NCI-H345 (cell line): ENCODE measurements around the gene DLG2.
"Not testable (repeated sequence)": the region's sequence is repeated elsewhere in the genome, so short reads cannot be mapped to it uniquely, and the experiment has no call there.

ENCODE experiments used
- DNase-seq: peaks from one replicate; lab custom pipeline; 2025; lab: John Stamatoyannopoulos, UW

DLG2 gene

DNA sequence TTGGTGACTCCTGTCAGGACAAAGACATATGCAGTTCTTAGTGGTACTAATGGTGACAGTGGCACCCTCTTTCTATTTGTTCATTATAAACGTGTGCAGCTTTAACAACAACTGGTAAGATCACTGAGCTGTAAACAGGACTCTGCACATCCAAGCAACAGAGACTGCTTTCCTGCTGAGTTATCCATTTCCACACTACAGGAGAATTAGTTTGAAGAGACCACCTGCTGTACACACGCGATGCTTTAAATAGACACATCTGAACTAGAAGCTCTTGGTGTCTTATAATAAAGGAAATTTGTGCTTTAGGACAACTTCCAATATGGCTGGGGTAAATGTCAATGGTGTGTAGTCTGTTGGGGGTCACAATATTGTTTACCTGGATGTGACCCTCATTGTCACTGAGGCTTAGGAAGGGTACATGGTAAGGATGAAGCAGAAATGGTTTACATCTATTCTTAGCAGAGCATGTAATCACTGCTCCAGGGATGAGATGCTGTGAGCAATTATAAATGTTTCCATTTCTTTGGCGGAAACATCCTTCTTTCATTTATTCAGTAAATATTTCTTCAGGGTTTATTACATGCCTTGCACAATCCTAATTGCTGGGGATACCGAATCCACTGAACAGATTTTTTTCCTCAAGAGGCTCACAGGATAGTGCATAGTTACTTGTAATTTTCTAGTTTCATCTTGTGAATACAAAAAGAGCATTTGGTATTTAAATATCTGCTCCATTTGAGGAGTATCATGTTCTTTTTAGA, 1987.0 kb downstream of the DLG2 start:
- DNase-seq: peak; percentile 91

DNA sequence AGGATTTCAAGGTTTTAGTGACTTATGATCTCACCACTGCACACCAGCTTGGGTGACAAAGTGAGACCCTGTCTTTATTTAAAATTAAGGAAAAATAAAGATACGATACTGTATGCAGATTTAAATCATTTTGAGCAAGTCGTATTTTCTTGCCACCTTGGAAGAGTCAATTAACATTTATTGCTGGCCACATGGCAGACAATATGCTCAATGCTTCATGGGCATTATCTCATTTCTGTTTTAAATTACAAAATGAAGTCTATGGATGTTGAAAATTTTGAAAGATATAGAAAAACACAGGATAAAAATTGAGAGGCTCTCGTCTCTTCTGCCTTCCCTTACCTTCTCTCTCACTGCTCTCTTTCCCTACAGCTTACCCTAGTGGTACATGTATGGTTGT, 1992.0 kb downstream of the DLG2 start:
- no peak for DNase-seq

DNA sequence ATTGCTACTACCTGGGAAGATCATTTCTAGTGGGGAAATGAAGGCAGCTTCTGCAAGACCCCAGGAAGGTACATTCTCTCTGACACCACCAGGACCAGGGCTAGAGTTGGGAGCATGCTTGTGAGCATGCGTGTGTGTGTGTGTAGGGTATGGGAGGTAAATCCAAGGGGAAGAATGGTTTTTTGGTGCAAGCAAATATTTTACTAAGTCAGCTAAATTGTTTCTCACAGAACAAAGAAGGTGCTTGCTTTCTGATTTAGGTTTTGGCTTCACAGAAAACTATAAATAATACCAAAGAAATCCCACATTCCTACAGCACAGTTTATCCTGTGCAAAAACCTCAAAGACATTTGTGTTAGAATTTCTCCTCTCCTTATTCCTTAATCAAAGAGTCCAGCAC, 1996.9 kb downstream of the DLG2 start:
- no peak for DNase-seq

DNA sequence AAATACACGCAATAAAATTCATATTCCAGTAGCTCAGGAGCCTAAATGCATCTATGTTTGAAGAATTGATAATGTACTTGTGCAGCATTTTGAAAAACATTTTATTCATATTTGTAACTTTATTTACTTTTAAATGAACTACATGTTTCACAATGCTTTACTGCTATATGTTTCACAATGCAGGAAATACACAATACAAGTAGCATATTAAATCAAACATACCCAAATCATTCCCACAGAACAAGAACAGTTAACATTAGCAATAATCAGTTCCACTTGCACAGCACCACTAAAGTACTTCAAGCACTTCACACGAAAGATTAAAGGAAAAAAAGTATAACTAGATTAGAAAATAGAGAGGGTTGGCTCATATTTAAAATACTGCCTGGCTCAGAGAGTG, 1997.4 kb downstream of the DLG2 start:
- DNase-seq: no peak

DNA sequence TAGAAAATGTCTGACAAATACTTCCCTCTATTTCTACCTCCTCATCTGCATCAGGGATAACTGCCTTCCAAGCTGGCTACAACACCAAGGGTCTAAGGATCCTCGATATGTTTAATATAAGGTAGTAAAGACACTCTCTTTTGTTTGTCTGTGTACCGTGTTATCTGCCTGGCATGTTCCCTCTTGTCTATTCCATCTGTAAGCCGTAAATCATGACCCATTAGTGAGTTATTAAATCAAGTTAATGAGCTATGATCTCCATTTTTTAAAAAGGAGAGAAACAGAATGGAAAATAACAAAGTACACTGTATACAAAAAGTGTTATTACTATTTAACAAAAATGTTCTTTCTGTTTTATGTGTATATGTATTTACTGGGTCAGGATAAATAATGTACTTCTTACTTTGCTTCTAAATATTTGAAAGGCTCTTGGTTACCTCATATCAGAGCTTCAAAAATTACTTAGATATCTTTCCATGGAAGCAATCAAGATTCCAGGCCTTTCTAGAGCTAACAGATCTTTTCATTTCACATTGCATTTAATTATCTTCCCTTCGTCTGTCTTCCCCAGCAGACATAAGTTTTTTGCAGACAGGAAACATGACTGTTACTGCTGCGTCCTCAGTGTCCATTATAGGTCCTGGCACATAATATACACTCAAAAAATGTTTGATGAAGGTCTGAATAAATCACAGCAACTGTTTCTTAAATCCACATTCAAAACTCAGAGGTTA, 1998.4 kb downstream of the DLG2 start:
- DNase-seq: peak; percentile 20

DNA sequence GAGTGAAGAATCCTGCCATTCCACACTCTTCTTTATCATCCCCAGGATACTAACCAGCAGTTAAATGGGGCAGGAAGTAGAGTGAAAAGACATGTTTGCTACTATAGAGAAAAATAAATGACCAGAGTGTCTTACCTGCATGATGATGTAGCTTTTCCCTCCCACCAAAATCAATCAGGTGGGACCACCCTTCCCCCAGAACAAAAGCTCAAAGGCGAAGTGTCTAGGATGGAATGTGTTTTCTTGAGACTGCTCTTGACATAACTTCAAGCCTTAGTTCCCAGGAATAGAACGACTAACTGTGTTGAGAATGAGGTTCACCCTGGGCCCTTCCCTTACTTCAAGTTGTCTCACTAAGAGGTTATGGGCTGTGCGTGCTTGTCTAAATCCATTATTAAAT, 2001.8 kb downstream of the DLG2 start:
- no peak for DNase-seq

DNA sequence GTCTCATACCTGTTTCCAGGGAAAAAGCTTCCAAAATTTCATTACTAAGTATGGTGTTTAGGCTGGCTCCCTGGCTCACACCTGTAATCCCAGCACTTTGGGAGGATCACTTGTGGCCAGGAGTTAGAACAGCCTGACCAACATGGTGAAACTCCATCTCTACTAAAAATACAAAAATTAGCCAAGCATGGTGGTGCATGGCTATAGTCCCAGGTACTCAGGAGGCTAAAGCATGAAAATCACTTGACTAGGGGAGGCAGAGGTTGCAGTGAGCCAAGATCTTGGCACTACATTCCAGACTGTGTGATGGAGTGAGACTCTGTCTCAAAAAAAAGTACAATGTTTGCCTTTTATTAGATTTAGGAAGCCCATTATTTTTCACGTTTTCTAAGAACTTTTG, 2009.5 kb downstream of the DLG2 start:
- DNase-seq: no peak

DNA sequence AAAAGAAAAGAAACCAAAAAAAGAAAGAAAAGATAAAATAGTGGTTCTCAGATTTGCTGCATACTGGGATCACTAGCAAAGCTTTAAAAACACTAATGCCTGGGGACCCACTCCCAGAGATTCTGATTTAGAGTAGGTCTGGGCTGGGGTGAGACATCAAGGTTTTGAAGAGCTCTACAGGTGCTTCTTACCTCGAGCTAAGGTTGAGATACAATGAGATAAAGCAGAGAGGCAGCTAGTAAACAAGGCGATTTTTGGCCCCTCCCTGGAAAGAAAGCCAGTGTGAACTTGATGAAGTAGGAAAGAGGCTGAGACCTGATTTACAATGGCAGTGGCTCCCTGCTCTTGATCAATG, 2013.4 kb downstream of the DLG2 start:
- peak; percentile 10 for DNase-seq

DNA sequence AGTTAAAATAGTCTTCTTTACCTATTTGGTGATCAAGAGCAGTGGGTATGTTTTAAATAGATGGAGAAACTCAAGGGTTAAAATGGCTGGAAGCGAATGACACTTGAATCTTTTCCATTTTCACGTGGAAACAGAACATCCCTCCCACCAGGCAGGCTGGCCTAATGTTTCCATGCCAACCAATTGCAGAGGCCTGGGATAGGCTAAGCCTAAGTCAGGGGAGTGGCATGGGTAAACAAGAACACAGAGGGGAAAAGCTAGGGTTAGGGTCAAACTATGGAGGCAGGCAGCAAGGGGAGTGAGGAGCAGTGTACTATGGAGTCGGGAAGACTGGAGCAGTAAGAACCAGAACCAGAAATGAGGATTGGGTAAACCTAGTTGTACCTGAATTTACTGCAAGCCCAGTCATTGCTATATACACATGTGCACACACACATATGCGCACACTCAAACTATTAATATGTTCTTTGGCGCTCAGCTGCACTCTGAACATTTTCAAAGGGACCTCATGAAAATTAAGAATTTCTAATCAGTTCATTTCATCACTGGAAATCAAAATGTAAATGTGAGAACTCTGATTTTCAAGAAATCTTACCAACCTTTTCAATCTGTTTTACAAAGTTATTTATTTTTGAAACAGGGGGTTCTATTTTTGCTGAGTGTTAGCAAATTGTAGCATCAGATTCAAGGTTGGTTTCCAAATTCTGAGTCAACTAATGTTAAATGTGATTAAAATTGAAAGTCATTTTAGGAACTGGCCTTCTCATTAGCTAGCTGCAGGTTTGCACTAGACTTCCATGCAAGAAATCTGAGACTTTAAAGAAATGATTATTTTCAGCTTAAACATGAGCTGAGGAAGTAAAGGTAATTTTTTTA, 2014.0 kb downstream of the DLG2 start:
- peak; percentile 21 for DNase-seq

DNA sequence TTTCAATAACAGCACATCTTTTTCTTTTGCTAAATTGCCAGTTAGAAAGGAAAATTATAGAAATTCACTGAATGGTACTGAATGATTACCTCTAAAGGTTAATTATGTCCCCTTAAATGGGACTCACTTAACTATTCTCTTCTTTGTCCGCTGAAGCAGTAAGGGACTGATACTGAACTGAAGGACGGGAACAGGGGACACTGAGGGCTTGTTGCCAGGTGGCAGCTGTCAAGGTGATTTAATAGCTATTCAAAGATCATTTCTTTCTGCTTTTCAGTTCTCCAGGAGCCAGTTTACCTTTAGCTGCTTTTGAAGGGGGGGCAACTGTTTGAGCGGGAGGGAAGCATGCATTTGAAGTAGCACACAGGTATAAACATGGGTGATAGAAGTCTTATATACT, 2015.5 kb downstream of the DLG2 start:
- peak; percentile 75 for DNase-seq

DNA sequence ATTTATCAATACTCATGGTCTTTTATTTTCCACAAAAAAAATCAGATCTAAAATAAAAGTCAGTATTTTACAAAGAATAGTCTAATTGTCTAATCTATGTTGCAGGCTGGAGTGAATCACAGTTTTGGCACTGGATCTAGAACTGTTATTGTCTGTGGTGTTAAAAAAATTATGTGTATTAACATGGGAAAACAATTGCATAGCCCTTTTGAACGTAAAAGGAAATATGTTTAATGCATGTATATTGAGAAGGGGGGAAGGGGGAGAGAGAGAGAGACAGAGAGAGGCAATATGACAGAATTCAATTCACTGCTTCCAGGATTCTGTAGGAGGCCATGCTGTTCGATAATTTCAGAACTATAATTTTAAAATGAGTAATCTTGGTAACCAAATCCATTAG, 2016.1 kb downstream of the DLG2 start:
- DNase-seq: no peak

DNA sequence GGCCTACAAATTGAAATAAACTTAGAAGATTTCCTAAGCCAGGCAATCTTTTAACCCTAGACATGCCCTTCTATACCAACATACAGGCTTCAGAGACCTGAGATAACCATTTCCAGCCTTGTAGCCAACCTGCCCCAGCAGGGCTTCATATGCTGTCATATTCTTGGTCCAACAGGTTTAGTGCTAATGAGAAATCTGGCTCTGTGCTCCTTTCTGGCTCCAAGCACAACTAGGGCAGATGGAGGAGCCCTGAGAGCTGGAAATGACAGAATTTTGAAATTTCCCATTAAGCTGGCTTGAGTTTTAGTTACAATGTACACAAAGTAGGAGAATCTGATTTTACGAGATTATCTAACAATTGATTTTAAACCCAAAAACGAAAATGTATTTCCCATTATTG, 2018.0 kb downstream of the DLG2 start:
- DNase-seq: no peak

DNA sequence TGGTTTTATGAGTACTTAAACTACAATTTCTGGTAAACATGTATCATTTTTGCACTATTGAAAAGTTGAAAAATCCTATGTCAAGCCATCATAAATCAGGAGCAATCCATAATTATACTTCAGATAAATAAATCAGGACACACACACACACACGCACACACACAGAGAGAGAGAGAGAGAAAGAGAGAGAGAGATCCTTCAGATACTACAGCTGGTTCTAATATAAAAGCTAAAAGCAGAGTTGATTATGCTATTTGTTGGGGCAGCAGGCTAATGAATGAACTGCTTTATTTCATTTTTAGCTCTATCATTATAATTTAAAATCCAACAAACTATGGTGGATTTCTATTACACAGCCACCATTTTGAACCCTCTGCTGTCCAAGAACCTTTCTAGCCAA, 2018.6 kb downstream of the DLG2 start:
- DNase-seq: no peak

DNA sequence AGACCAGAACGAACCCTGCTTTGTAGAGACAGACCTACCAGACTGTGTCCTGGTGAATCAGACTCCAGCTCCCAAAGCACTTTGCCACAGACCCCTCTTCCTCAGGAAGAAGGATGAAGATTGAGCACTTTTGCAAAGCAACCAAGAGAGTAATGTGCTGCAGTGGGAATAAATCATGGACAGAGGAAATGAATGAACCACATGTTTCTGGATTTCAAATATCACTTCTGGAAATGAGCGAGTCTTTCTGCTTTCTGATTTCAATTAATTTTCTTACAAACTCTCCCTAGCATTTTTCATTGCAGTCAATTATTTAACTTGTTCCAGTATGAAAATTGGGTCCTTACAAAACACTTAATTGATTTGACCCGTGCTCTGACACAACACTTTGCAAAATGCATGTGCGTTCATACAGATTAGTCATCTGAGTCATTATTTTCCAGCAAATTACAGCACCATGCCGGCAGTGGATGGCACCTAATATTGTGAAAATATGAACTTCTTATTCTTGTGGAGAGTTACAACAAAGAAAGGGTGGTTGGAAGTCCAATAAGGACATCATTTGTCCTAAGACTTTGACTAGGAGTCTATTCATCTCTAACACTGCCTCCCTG, 2025.1 kb downstream of the DLG2 start:
- DNase-seq: no peak

DNA sequence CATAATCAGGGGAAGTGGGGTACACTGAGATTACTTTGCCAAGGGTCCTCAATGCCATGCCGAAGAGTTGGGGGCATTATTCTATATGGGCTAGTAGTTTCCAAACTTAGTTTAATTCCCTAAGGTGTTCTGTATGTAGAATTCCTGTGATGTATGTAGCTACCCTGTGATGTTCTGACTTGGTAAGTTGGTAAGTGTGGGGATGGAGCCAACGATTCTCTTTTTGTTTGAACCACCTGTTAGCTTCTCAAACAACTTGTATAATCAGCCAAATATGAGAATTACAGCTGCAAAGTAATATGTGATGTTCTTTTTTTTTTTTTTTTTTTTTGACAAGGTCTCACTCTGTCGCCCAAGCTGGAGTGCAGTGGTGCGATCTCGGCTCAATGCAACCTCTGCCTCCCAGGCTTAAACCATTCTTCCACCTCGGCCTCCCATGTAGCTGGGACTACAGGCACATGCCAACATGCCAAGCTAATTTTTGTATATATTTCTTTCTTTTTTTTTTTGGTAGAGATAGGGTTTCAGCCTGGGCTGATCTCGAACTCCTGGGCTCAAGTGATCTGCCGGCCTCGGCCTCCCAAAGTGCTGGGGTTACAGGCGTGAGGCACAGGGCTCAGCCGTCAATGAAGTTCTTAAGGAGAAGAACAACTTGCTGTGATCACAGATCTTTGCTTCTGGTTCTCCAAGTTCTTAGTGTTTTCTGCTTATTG, 2025.8 kb downstream of the DLG2 start:
- DNase-seq: no peak

DNA sequence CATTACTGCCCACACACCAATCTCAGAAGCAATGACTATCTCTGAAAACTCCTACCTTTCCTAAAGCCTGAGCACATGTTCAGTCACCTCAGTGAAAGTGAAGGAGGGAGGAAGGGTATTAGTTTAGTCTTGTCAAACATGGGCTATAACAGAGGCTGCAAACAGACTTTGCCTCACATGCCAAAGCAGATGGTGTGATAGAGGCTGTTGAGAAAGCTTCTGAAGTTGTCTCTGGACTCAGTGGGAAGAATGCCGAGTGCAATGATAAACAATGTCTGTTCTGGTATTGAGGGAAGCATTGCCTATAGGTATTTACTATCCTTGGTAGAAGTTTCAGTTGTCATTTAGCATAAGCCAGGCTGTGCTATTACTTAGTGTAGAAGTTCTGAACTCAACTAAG, 2026.5 kb downstream of the DLG2 start:
- DNase-seq: no peak

DNA sequence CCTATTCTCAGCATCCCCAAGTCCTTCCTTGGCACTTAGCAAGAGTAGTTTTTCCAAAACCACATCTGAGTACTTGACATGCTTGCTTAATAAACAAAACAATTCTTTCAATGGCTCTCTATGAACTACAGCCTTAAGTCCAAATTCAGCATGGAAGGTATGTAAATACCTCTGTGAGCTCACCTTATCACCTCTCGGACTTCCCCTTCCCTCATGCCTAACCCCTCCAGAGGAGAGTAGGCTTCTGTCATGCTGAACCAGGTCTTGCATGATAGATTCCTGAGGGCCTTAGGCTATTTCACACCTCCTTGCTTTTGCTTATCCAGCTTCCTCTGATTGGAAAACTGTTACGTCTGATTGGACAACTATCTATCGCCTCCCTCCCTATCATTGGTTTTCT, 2028.1 kb downstream of the DLG2 start:
- DNase-seq: no peak

DNA sequence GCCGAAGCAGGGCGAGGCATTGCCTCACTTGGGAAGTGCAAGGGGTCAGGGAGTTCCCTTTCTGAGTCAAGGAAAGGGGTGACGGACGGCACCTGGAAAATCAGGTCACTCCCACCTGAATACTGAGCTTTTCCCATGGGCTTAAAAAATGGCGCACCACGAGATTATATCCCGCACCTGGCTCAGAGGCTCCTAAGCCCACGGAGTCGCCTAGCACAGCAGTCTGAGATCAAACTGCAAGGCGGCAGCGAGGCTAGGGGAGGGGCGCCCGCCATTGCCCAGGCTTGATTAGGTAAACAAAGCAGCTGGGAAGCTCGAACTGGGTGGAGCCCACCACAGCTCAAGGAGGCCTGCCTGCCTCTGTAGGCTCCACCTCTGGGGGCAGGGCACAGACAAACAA, 2039.3 kb downstream of the DLG2 start:
- not testable (repeated sequence) for DNase-seq

DNA sequence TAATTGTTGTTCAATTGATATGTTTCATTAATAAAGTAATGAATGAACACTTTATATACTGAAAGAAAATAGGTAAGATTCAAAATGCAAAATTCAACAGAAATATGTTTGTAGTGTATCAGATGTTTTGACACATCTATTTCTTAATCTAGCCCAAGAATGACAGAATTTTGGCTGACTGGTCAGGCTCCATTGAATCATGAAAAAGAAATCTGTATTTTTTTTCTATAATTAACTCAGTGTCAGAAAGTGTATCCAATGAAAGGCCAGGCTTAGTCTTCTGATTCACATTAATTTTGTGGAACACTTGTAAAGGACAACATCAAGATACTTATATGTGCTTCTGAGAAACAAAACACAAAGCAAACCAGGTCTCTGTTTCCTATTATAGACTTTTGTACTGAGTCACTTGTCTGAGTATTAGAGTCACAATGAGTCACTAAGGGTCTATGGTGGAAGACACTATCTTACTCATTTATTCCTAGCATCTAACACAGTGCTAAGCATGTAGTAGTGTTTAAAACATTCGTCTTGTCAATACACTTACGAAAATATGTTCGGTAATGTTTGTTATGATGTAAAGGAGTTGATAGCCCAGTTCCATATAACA, 2043.3 kb downstream of the DLG2 start:
- no peak for DNase-seq

DNA sequence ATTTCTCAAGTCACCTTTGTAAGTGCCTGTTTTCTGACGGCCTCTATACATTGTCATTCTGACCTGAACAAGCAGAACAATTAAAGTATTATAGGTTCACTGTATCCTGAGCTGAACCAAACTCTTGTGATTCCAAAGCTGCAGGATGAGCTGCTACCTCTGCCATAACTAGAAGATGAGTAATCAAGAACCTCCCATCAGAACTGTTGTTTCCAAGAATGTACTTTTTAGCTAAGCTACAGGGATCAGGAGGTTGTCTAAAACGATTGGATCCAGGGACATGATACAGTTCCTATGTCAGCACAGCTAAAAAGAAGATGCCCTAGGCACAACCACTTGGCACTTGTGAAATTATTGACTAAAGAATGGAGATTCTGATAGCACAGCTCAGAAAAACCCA, 2052.6 kb downstream of the DLG2 start:
- no peak for DNase-seq
